Mucosa of descending colon (tissue), 3 donors: ENCODE data around the gene KCNG2. TPM values are rescaled to one million over a fixed set of nuclear protein-coding genes. Genes with fewer than 3 reads are reported as not detected.

Source experiments
- ATAC-seq: fragments of 200-7000 bp; cut with Tn5 transposase; one replicate; pipeline ENCODE4 v1.9.1; 2020; ENCODE audit warnings: mild to moderate bottlenecking, moderate library complexity
- DNase-seq, 3 donors: peaks; one replicate each; pipeline ENCODE4 v3.0.0-alpha.2; 2020
- H3K36me3 ChIP-seq: fragments of 200-600 bp; one replicate; pipeline ENCODE4 v1.8.0; 2021; ENCODE audit warnings: low read depth, mild to moderate bottlenecking
- H3K4me1 ChIP-seq: fragments of 200-600 bp; one replicate; pipeline ENCODE4 v1.8.0; 2021; ENCODE audit warnings: low read depth, mild to moderate bottlenecking
- H3K4me3 ChIP-seq: fragments of 200-600 bp; one replicate; pipeline ENCODE4 v1.8.0; 2021; ENCODE audit warnings: mild to moderate bottlenecking
- H3K9me3 ChIP-seq: fragments of 200-600 bp; one replicate; pipeline ENCODE4 v1.8.0; 2021; ENCODE audit warnings: mild to moderate bottlenecking
- CTCF ChIP-seq: fragments of 200-600 bp; IDR thresholded peaks from one replicate; pipeline ENCODE4 v1.8.0; 2022; ENCODE audit warnings: antibody characterized with exemption, mild to moderate bottlenecking
- intact Hi-C, 2 donors: fragments of 100-400 bp; cut with DNase I in 1 of 2; cut with micrococcal nuclease in 1 of 2; formaldehyde crosslinking; loops; one replicate each; pipeline versions ENCODE4 v1.11.0 to v1.11.1; 2022; cut with DNase I, micrococcal nuclease
- total RNA-seq, 3 donors: library from RNA; stranded (reverse); fragmentation: NEBNext Ultra II Directional in 2 of 3; extraction: Animal tissue kit (Norgen Biotek cat#: 25700) in 2 of 3; gene quantifications; one replicate each; pipeline versions ENCODE4 v1.2.1 to v1.2.4, GENCODE V29; 2021 to 2023
- donor health status: DM: no; HTN: no; CAD: no; lungs with moderate emphysema.
- donor health status: DM: no; HTN: no; CAD: no.
- donor health status: DM: no; HTN: yes; CAD: no.

Gene KCNG2
- total RNA-seq, 3 donors from 2014 or later: 0.19 TPM; not detected in 2

GRCh38 chr18:79829136-79829854, 31.6 kb downstream of the KCNG2 start:
- Histone ChIP-seq H3K36me3 (no peaks in the 10 kb centered on the region), H3K9me3 (no peaks in the 10 kb centered on the region), H3K4me1 (no peaks in the 10 kb centered on the region), H3K4me3 (no peak overlapping the region)
- no peak for ATAC-seq
- TF ChIP-seq CTCF: no peak
- intact Hi-C loops: no loop called here
- DNase-seq: no peak

DNA sequence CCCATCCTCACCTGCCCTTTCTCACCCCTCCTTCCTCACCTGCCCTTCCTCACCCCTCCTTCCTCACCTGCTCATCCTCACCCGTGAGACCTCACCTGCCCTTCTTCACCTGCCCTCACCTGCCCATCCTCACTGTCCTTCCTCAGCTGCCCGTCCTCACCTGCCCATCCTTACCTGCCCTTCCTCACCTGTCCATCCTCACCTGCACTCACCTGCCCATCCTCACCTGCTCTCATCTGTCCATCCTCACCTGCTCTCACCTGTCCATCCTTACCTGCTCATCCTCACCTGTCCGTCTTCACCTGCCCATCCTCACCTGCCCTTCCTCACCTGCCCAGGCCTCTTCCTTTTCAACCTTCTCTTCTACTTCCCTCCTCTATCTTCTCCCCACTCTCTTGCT, 34.4 kb downstream of the KCNG2 start:
- Histone ChIP-seq H3K9me3 (no peaks in the 10 kb centered on the region), H3K4me1 (no peaks in the 10 kb centered on the region), H3K36me3 (no peaks in the 10 kb centered on the region), H3K4me3 (no peak overlapping the region)
- TF ChIP-seq CTCF: no peak
- ATAC-seq: no peak
- intact Hi-C loops: no loop called here
- DNase-seq: no peak

DNA sequence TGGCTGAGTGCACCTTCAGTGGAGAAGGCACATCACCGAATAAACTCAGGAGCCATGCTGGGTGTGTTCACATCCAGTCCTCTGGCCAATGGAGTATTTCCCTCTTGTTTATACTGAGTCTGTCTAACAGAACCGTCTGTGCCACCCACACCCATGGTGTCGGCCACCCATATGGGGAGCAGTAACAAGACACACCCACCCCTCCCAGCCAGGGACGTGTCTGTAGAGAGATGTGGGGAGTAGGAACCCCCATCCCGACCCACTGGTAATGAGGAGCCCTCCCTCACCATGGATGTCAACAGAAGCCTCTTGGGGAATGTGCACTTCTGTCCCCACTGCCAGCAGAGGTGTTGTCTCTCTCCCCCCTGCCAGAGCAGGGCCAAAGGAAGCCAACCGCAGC, 37.1 kb downstream of the KCNG2 start:
- TF ChIP-seq CTCF: no peak
- DNase-seq (no peak), ATAC-seq (no peak)
- no peaks in the 10 kb centered on the region for H3K36me3 ChIP-seq
- H3K4me1 ChIP-seq: no peaks in the 10 kb centered on the region
- intact Hi-C loops: no loop called here
- no peaks in the 10 kb centered on the region for H3K9me3 ChIP-seq
- no peak overlapping the region for H3K4me3 ChIP-seq

- intact Hi-C loops: no loop called here
- H3K36me3 ChIP-seq: no peaks in the 10 kb centered on the region
- TF ChIP-seq CTCF: no peak
- DNase-seq (no peak), ATAC-seq (no peak)
- H3K4me3 ChIP-seq: no peak overlapping the region
- H3K9me3 ChIP-seq: no peaks in the 10 kb centered on the region
- no peaks in the 10 kb centered on the region for H3K4me1 ChIP-seq
Measured at GRCh38 chr18:79841936-79842335, 44.2 kb downstream of the KCNG2 start.

GRCh38 chr18:79844999-79845563, 47.3 kb downstream of the KCNG2 start:
- no peak for TF ChIP-seq CTCF
- no peak overlapping the region for H3K4me3 ChIP-seq
- H3K36me3 ChIP-seq: no peaks in the 10 kb centered on the region
- intact Hi-C loops: no loop called here
- no peak for DNase-seq
- ATAC-seq: no peak
- no peaks in the 10 kb centered on the region for H3K4me1 ChIP-seq
- no peaks in the 10 kb centered on the region for H3K9me3 ChIP-seq
